BE2C (cell line): ENCODE results near the gene HOXA13.

Experiments
- DNase-seq: peaks from one replicate; pipeline ENCODE4 v3.0.0-alpha.2; 2020
- H3K27me3 ChIP-seq: fragments of 250-450 bp; sonication (Bioruptor Pico); 2 replicates; pipeline ENCODE4 v1.5.1; 2020; ENCODE audit warnings: mild to moderate bottlenecking
- H3K36me3 ChIP-seq: fragments of 250-450 bp; sonication (Bioruptor Pico); 2 replicates; pipeline ENCODE4 v1.5.1; 2020; ENCODE audit warnings: mild to moderate bottlenecking
- H3K4me1 ChIP-seq: fragments of 250-450 bp; sonication (Bioruptor Pico); 2 replicates; pipeline ENCODE4 v1.5.1; 2020
- H3K4me3 ChIP-seq: 2 replicates; pipeline ENCODE4 v1.5.1; 2011; ENCODE audit warnings: low read depth, low read length
- H3K9me3 ChIP-seq: fragments of 250-450 bp; sonication (Bioruptor Pico); 2 replicates; pipeline ENCODE4 v1.5.1; 2020
- TF ChIP-seq, protein P1 (sequence below): IDR thresholded peaks from 2 replicates; pipeline ENCODE4 v1.5.1; 2012; ENCODE audit warnings: mild to moderate bottlenecking, low read depth, low read length

Gene HOXA13

GRCh38 chr7:27200761-27201579 is 1.1 kb upstream of the HOXA13 start:
- no peaks in the 10 kb centered on the region for H3K4me1 ChIP-seq
- no peaks in the 10 kb centered on the region for H3K9me3 ChIP-seq
- DNase-seq, result no peak
- H3K36me3 ChIP-seq, result no peaks in the 10 kb centered on the region
- no peak overlapping the region; the same call in 1 of the 2 replicates for H3K4me3 ChIP-seq
- TF ChIP-seq, protein P1, sequence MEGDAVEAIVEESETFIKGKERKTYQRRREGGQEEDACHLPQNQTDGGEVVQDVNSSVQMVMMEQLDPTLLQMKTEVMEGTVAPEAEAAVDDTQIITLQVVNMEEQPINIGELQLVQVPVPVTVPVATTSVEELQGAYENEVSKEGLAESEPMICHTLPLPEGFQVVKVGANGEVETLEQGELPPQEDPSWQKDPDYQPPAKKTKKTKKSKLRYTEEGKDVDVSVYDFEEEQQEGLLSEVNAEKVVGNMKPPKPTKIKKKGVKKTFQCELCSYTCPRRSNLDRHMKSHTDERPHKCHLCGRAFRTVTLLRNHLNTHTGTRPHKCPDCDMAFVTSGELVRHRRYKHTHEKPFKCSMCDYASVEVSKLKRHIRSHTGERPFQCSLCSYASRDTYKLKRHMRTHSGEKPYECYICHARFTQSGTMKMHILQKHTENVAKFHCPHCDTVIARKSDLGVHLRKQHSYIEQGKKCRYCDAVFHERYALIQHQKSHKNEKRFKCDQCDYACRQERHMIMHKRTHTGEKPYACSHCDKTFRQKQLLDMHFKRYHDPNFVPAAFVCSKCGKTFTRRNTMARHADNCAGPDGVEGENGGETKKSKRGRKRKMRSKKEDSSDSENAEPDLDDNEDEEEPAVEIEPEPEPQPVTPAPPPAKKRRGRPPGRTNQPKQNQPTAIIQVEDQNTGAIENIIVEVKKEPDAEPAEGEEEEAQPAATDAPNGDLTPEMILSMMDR, result no peak
- H3K27me3 ChIP-seq, result peaks cover 99% of the 10 kb centered on the region

GRCh38 chr7:27198871-27199801 is 755 bp downstream of the HOXA13 start:
- TF ChIP-seq, protein P1, result no peak
- peaks cover 99% of the 10 kb centered on the region for H3K27me3 ChIP-seq
- H3K36me3 ChIP-seq, result no peaks in the 10 kb centered on the region
- peak overlapping the region; percentile 20 for H3K4me3 ChIP-seq
- H3K4me1 ChIP-seq, result no peaks in the 10 kb centered on the region
- no peaks in the 10 kb centered on the region for H3K9me3 ChIP-seq
- DNase-seq, result no peak

DNA sequence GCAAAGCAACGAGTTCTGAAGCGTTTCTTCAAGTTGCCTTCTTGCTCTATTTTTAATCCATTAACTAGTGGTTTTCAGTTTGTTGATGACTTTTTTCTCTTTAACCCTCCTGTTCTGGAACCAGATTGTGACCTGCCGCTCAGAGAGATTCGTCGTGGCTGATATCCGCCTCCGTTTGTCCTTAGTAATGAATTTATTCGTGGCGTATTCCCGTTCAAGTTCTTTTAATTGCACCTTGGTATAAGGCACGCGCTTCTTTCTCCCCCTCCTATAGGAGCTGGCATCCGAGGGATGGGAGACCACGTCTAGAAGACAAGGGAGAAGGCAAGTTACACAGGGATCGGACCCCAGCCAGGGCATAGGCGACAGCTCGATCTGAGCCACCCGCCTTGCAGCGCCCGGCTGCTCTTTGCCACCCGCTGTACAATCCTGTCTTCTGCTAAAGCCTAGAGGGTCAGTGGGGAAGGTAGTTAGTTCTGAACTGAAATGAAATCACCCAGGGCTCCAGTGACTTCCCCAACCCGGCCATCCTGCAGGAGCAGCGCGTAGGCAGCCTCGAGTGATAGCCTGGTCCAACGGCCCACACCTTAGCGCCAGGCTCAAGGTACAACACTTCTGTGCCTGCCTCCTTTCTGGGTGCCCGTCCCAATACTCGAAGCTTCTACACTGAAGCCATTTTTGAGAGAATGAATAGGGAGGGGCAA is 1.6 kb downstream of the HOXA13 start:
- TF ChIP-seq, protein P1, result no peak
- Histone ChIP-seq H3K4me3 (no peak overlapping the region), H3K27me3 (peaks cover 99% of the 10 kb centered on the region), H3K9me3 (no peaks in the 10 kb centered on the region), H3K4me1 (no peaks in the 10 kb centered on the region), H3K36me3 (no peaks in the 10 kb centered on the region)
- no peak for DNase-seq

GRCh38 chr7:27197137-27198042 is 2.5 kb downstream of the HOXA13 start:
- Histone ChIP-seq H3K36me3 (no peaks in the 10 kb centered on the region), H3K4me1 (no peaks in the 10 kb centered on the region), H3K4me3 (no peak overlapping the region), H3K27me3 (peaks cover 100% of the 10 kb centered on the region), H3K9me3 (no peaks in the 10 kb centered on the region)
- TF ChIP-seq, protein P1, result no peak
- DNase-seq, result no peak

- DNase-seq, result peak; percentile 81
- TF ChIP-seq, protein P1, result peak; percentile 83
- no peaks in the 10 kb centered on the region for H3K4me1 ChIP-seq
- peaks cover 100% of the 10 kb centered on the region for H3K27me3 ChIP-seq
- H3K36me3 ChIP-seq, result no peaks in the 10 kb centered on the region
- H3K9me3 ChIP-seq, result no peaks in the 10 kb centered on the region
- H3K4me3 ChIP-seq, result no peak overlapping the region
Observed at GRCh38 chr7:27196287-27196767, 3.6 kb downstream of the HOXA13 start.
